HepG2 (cell line): ENCODE data around the gene ABHD1. TPM values are rescaled to one million over a fixed set of nuclear protein-coding genes. Genes with fewer than 3 reads are reported as not detected.

Source experiments
- ASH2L ChIP-seq: fragments of 300-600, 200-600 bp; sonication (generic); IDR thresholded peaks from 2 replicates; pipeline ENCODE4 v1.7.0; 2017; ENCODE audit warnings: low read depth, mild to moderate bottlenecking, moderate library complexity, mixed read lengths, low read length; ENCODE audit not compliant: insufficient read length
- CREM ChIP-seq, 2 experiments: sonication (generic) in 1 of 2; formaldehyde crosslinking in 1 of 2; IDR thresholded peaks; 2 replicates each; pipeline versions ENCODE4 v1.4.0 to v1.6.1; 2016 to 2020; ENCODE audit warnings: antibody characterized with exemption in 1 of 2, mild to moderate bottlenecking in 1 of 2, missing genetic modification reagents in 1 of 2
- HNRNPK ChIP-seq: fragments of 200-400 bp; formaldehyde crosslinking; IDR thresholded peaks from 2 replicates; pipeline ENCODE4 v1.6.1; 2018; ENCODE audit warnings: low read length, low read depth, moderate library complexity, mild to moderate bottlenecking; ENCODE audit not compliant: poor library complexity, severe bottlenecking
- KDM1A ChIP-seq: IDR thresholded peaks from 2 replicates; pipeline ENCODE4 v1.6.1; 2016; ENCODE audit warnings: missing compliant biosample characterization
- MAFG ChIP-seq: sonication (generic); formaldehyde crosslinking; IDR thresholded peaks from 2 replicates; pipeline ENCODE4 v1.5.1; 2020; ENCODE audit warnings: mild to moderate bottlenecking, missing genetic modification reagents
- NCOR1 ChIP-seq: fragments of 200-600 bp; sonication (generic); IDR thresholded peaks from 2 replicates; pipeline ENCODE4 v1.7.0; 2017; ENCODE audit warnings: antibody characterized with exemption, low read length, borderline replicate concordance
- PRPF4 ChIP-seq: fragments of 200-400 bp; formaldehyde crosslinking; IDR thresholded peaks from 2 replicates; pipeline ENCODE4 v1.6.1; 2016; ENCODE audit warnings: low read length, low read depth; ENCODE audit not compliant: poor library complexity, severe bottlenecking
- SPEN ChIP-seq: sonication (generic); formaldehyde crosslinking; IDR thresholded peaks from 2 replicates; pipeline ENCODE4 v1.5.1; 2020; ENCODE audit warnings: low read depth, mild to moderate bottlenecking, missing genetic modification reagents
- SRSF9 ChIP-seq: fragments of 200-400 bp; formaldehyde crosslinking; IDR thresholded peaks from 2 replicates; pipeline ENCODE4 v1.6.1; 2018; ENCODE audit warnings: borderline replicate concordance, mild to moderate bottlenecking, low read depth, low read length; ENCODE audit not compliant: insufficient read depth, poor library complexity, severe bottlenecking
- TCF7 ChIP-seq: sonication (generic); IDR thresholded peaks from 2 replicates; pipeline ENCODE4 v1.6.1; 2016; ENCODE audit warnings: antibody characterized with exemption, low read depth
- XBP1 ChIP-seq: sonication (generic); formaldehyde crosslinking; IDR thresholded peaks from 2 replicates; pipeline ENCODE4 v1.5.0; 2020; ENCODE audit warnings: missing genetic modification reagents
- ZNF446 ChIP-seq: sonication (generic); formaldehyde crosslinking; IDR thresholded peaks from 2 replicates; pipeline ENCODE4 v1.5.0; 2020; ENCODE audit warnings: mild to moderate bottlenecking, missing genetic modification reagents
- ZNF501 ChIP-seq: sonication (generic); formaldehyde crosslinking; IDR thresholded peaks from 2 replicates; pipeline ENCODE4 v1.5.1; 2020; ENCODE audit warnings: mild to moderate bottlenecking, moderate library complexity, missing genetic modification reagents
- ZNF660 ChIP-seq: sonication (generic); formaldehyde crosslinking; IDR thresholded peaks from 2 replicates; pipeline ENCODE4 v1.5.1; 2020; ENCODE audit warnings: mild to moderate bottlenecking, low read depth, missing genetic modification reagents, borderline replicate concordance
- ZNF670 ChIP-seq: sonication (generic); formaldehyde crosslinking; IDR thresholded peaks from 2 replicates; pipeline ENCODE4 v1.8.0; 2022; ENCODE audit warnings: mild to moderate bottlenecking, missing genetic modification reagents, borderline replicate concordance
- ZNF883 ChIP-seq: sonication (generic); formaldehyde crosslinking; IDR thresholded peaks from 2 replicates; pipeline ENCODE4 v1.5.1; 2020; ENCODE audit warnings: mild to moderate bottlenecking, missing genetic modification reagents; ENCODE audit errors: not compliant biosample characterization
- ZSCAN21 ChIP-seq: sonication (generic); formaldehyde crosslinking; IDR thresholded peaks from 2 replicates; pipeline ENCODE4 v1.8.0; 2022; ENCODE audit warnings: mild to moderate bottlenecking, missing genetic modification reagents, moderate library complexity, borderline replicate concordance
- polyA plus RNA-seq, 8 experiments: library from polyadenylated mRNA; depleted of rRNA in 3 of 8; stranded (reverse) in 7 of 8; unstranded in 1 of 8; fragments of >200 nt; fragmentation: Illumina TruSeq in 4 of 8; extraction: Trizol in 4 of 8; gene quantifications; 2 replicates each; pipeline versions ENCODE4 v1.2.1 to v1.2.3, GENCODE V29; 2011 to 2016; ENCODE audit warnings: low read depth in 4 of 8, missing spikeins in 1 of 8, mixed read lengths in 1 of 8; ENCODE audit not compliant: insufficient read depth in 1 of 8
- total RNA-seq, 5 experiments: library from RNA; depleted of rRNA; stranded (reverse); fragments of >200 nt; fragmentation: Illumina TruSeq; extraction: Trizol; gene quantifications; 2 replicates each; pipeline ENCODE4 v1.2.3, GENCODE V29; 2016; ENCODE audit warnings: low read depth in 1 of 5
- TF ChIP-seq, protein P1 (sequence below), 2 experiments: sonication (generic) in 1 of 2; formaldehyde crosslinking in 1 of 2; IDR thresholded peaks; 2 replicates each; pipeline versions ENCODE4 v1.5.1 to v1.6.1; 2011 to 2020; ENCODE audit warnings: borderline replicate concordance in 1 of 2, low read depth in 1 of 2, low read length in 1 of 2, mild to moderate bottlenecking in 1 of 2, missing genetic modification reagents in 1 of 2, moderate library complexity in 1 of 2
- TF ChIP-seq, protein P2 (sequence below): sonication (generic); formaldehyde crosslinking; IDR thresholded peaks from 2 replicates; pipeline ENCODE4 v1.9.0; 2021; ENCODE audit warnings: missing genetic modification reagents, borderline replicate concordance
- TF ChIP-seq, protein P3 (sequence below): fragments of 450-650 bp; IDR thresholded peaks from 2 replicates; pipeline ENCODE4 v1.6.1; 2016

The ABHD1 gene
- total and polyA plus RNA-seq, 2 of the 13 experiments (the other 11 are each of a cell fraction or from before 2014, with no cell fraction given) = 0.04 to 0.81 TPM

DNA sequence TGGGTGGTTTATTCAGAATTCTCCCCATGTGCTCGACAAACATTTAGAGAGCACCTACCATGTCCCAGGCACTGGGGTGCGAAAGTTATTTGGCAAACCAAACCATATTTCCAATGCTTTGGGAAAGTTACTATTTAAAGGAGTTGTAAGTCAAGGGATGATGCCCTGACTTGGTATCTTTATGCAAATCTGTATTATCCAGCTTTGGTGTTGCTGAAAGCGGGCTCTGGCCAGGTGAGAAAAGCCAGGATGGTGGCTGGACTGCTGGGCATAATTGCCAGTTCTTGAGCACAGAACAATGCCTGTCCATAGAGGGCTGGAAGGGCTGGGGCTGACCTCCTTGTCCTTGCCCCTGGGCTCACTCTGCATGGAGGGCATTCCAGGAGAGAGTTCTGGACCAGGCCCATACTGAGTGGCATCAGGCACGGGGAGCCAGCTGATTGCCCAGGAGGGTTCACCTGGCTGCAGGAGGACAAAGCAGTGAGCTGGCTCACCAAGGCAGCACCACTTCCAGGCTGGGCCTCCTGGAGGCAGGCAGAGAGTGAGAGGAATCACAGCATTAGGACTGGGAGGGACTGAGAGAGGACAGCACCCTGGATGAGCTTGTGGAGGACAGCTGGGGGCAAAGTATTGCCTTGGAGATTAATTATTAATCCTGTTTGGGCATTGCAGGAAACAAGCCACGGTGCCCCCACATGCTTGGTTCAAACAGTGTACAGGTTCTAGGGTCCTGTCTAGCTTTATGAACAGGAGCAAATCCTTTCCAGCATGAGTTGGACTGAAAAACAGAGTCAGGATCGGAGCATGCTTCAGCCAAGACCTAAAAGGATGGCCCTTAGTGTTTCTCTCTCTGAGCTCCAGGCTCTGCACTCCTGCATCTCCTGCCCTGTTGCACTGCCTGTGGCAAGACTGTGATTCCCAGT is 29.9 kb upstream of the ABHD1 start (continued):
- TF ChIP-seq ZNF501 (CRISPR knock-in tag) (0 out of 2 replicates have a peak, but pooled peaks have one; percentile 18), ZNF660 (CRISPR knock-in tag) (no peak), PRPF4 (no peak), SPEN (peak; percentile 80), MAFG (no peak), NCOR1 (peak; percentile 89; the same call in 1 of the 2 replicates), XBP1 (CRISPR knock-in tag) (no peak), CREM (IDR thresholded peaks at IDR 0.05) (peak; percentile 62; the same call in 1 of the 2 replicates), CREM (CRISPR knock-in tag; IDR thresholded peaks at IDR 0.05) (no peak), ASH2L (peak; percentile 55), TCF7 (0 out of 2 replicates have a peak, but pooled peaks have one; percentile 20), ZSCAN21 (CRISPR knock-in tag) (peak; percentile 93), SRSF9 (no peak), ZNF670 (peak; percentile 69; the same call in 1 of the 2 replicates), ZNF883 (CRISPR knock-in tag) (peak; percentile 41), ZNF446 (CRISPR knock-in tag) (no peak), KDM1A (CRISPR knock-in tag) (no peak), HNRNPK (no peak)
- TF ChIP-seq, protein P1, sequence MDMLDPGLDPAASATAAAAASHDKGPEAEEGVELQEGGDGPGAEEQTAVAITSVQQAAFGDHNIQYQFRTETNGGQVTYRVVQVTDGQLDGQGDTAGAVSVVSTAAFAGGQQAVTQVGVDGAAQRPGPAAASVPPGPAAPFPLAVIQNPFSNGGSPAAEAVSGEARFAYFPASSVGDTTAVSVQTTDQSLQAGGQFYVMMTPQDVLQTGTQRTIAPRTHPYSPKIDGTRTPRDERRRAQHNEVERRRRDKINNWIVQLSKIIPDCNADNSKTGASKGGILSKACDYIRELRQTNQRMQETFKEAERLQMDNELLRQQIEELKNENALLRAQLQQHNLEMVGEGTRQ (IDR thresholded peaks at IDR 0.05; ENCODE audit: low read depth, low read length) = no peak
- TF ChIP-seq, protein P1 (CRISPR knock-in tag; IDR thresholded peaks at IDR 0.05; ENCODE audit: borderline replicate concordance) = no peak
- TF ChIP-seq, protein P2, sequence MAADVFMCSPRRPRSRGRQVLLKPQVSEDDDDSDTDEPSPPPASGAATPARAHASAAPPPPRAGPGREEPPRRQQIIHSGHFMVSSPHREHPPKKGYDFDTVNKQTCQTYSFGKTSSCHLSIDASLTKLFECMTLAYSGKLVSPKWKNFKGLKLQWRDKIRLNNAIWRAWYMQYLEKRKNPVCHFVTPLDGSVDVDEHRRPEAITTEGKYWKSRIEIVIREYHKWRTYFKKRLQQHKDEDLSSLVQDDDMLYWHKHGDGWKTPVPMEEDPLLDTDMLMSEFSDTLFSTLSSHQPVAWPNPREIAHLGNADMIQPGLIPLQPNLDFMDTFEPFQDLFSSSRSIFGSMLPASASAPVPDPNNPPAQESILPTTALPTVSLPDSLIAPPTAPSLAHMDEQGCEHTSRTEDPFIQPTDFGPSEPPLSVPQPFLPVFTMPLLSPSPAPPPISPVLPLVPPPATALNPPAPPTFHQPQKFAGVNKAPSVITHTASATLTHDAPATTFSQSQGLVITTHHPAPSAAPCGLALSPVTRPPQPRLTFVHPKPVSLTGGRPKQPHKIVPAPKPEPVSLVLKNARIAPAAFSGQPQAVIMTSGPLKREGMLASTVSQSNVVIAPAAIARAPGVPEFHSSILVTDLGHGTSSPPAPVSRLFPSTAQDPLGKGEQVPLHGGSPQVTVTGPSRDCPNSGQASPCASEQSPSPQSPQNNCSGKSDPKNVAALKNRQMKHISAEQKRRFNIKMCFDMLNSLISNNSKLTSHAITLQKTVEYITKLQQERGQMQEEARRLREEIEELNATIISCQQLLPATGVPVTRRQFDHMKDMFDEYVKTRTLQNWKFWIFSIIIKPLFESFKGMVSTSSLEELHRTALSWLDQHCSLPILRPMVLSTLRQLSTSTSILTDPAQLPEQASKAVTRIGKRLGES = 0 out of 2 replicates have a peak, but pooled peaks have one; percentile 63
- TF ChIP-seq, protein P3, sequence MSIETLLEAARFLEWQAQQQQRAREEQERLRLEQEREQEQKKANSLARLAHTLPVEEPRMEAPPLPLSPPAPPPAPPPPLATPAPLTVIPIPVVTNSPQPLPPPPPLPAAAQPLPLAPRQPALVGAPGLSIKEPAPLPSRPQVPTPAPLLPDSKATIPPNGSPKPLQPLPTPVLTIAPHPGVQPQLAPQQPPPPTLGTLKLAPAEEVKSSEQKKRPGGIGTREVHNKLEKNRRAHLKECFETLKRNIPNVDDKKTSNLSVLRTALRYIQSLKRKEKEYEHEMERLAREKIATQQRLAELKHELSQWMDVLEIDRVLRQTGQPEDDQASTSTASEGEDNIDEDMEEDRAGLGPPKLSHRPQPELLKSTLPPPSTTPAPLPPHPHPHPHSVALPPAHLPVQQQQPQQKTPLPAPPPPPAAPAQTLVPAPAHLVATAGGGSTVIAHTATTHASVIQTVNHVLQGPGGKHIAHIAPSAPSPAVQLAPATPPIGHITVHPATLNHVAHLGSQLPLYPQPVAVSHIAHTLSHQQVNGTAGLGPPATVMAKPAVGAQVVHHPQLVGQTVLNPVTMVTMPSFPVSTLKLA = peak; percentile 63
